ES-I3 (cell line): ENCODE data around the gene BABAM2.

ENCODE experiments used
- H3K36me3 ChIP-seq: 2 replicates; pipeline ENCODE4 v1.6.1; 2013; ENCODE audit warnings: mild to moderate bottlenecking, low read length, control low read depth, moderate library complexity; ENCODE audit not compliant: insufficient read depth
- H3K4me1 ChIP-seq: 2 replicates; pipeline ENCODE4 v1.6.1; 2013; ENCODE audit warnings: mild to moderate bottlenecking, control low read depth, low read length; ENCODE audit not compliant: insufficient read depth
- H3K9ac ChIP-seq: 2 replicates; pipeline ENCODE4 v1.6.1; 2013; ENCODE audit warnings: low read depth, mild to moderate bottlenecking, low read length, moderate library complexity
- H3K9me3 ChIP-seq: 2 replicates; pipeline ENCODE4 v1.6.1; 2013; ENCODE audit warnings: mild to moderate bottlenecking, low read length, moderate library complexity; ENCODE audit not compliant: control insufficient read depth, insufficient read depth

The BABAM2 gene

GRCh38 chr2:28181801-28182200, 291.3 kb downstream of the BABAM2 start:
- peaks cover 2% of the 10 kb centered on the region; the same call in 1 of the 2 replicates for H3K9me3 ChIP-seq
- no peak overlapping the region for H3K9ac ChIP-seq
- no peaks in the 10 kb centered on the region for H3K36me3 ChIP-seq
- no peaks in the 10 kb centered on the region for H3K4me1 ChIP-seq

DNA sequence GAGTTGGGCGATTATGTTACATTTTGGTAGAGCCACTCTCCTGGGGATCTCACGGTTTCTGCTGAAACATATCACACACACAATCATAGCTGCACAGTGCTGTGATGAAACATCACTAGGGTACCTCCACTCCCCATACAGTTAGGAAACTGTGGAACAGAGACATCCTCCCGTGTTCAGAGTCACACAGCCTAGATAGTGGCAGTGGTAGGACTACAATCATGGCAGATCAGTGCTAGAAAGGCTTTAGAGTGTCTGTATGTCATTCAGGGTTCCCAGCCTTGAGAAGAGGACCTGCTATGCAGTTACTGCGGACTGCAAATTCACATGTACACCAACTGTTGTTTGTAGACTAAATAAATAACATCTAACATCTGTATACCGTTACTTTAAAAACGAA, 291.8 kb downstream of the BABAM2 start:
- Histone ChIP-seq H3K9ac (no peak overlapping the region), H3K4me1 (no peaks in the 10 kb centered on the region), H3K36me3 (no peaks in the 10 kb centered on the region), H3K9me3 (peaks cover 2% of the 10 kb centered on the region; the same call in 1 of the 2 replicates)

- Histone ChIP-seq H3K9ac (no peak overlapping the region), H3K36me3 (no peaks in the 10 kb centered on the region), H3K4me1 (no peaks in the 10 kb centered on the region), H3K9me3 (no peaks in the 10 kb centered on the region)
Measured at GRCh38 chr2:28185153-28185552, 294.6 kb downstream of the BABAM2 start.

DNA sequence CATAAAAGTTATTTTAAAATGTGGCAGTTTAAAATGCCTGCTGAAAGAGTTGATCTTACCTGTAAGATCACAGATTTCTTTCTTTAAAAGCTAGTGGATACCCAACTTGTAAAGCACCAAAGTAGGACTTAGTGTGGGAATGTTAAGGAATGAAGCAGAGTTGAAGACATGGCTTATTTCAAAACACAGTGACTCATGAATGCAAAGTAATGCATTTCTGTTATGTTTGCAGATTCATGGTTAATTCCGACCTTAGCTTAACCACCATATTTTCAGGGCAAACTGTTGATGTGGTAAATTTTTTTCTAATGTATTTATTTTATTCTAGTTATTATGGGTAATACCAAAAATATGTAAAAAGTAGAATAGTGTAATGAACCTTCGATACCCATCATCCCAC, 295.4 kb downstream of the BABAM2 start:
- Histone ChIP-seq H3K4me1 (no peaks in the 10 kb centered on the region), H3K9ac (no peak overlapping the region), H3K9me3 (no peaks in the 10 kb centered on the region), H3K36me3 (no peaks in the 10 kb centered on the region)

DNA sequence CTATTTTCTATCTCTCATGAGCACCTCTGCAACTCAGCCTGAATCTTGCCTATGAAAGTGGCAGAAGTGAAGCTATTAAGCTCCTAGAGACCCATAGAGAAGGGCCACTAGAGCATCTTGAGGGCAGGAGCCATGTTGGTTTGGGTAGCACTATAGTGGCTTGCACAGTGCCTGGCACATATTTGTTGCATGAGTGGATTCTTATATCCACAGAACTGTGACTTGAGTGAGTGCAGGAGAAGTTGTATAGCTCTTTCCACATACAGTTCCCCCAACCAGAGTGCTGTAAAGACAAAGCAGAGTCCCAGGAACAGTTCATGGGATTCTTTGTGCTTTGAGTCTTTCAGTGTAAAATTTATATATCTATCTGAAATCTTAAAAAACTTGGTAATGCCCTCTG, 296.7 kb downstream of the BABAM2 start:
- Histone ChIP-seq H3K36me3 (no peaks in the 10 kb centered on the region), H3K9me3 (no peaks in the 10 kb centered on the region), H3K4me1 (no peaks in the 10 kb centered on the region), H3K9ac (no peak overlapping the region)

DNA sequence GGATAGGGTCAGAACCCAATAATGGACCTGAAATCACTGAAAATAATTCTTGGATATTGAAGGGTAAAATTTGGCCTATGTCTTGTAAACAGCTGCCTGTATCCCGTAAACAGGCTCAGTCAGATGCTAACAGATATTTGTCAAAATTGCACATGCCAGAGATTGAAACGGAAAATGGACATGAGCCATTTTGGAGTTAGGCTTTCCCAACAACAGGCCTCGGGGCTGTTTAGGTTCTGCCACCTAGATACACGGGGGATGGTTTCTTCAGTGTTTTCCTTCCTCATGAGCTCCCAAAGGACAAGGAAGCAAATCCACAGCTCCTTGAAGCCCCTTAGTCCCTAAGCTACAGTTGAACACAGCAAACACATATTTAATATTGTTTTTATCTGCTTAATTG, 297.9 kb downstream of the BABAM2 start:
- H3K4me1 ChIP-seq = no peaks in the 10 kb centered on the region
- H3K36me3 ChIP-seq = no peaks in the 10 kb centered on the region
- H3K9me3 ChIP-seq = no peaks in the 10 kb centered on the region
- H3K9ac ChIP-seq = no peak overlapping the region

DNA sequence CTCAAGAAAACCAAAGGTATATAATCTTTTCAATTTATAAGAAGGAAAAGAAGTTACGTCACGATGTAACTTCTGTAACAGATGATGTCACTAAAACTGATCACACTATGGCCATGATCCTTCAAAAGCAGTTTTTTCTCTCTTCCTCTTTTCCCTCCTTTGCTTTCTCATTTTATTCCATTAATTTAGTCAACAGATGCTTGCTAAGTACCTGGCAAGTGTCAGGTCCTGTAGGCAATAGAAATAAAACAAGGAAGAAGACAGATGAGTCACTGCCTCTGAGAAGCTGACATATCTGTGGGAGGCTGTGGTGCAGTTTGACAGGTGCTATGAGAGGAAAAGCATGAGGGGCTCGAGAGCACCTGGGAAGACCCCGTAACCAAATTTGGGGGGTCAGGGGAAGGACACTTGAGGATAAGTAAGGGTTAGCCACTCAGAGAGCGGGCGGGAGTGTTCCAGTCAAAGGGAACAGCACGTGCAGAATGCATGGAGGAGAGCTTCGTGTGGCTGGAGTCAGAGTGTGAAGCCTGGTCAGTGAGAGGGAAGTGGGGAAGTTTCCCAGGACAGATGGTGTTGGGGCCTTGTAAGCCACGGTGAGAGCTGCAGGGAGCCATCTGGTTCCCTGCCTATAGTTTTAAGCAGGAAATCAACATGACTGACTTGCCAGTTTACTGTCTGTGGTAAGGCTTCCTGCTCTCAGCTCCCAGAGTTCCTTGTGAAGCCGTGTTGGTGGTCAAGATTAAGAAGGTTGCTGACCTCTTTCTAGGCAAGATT, 303.3 kb downstream of the BABAM2 start:
- no peaks in the 10 kb centered on the region for H3K4me1 ChIP-seq
- H3K36me3 ChIP-seq = no peaks in the 10 kb centered on the region
- no peak overlapping the region for H3K9ac ChIP-seq

GRCh38 chr2:28199995-28200679, 309.6 kb downstream of the BABAM2 start:
- H3K4me1 ChIP-seq = no peaks in the 10 kb centered on the region
- H3K9me3 ChIP-seq = no peaks in the 10 kb centered on the region
- H3K9ac ChIP-seq = no peak overlapping the region
- H3K36me3 ChIP-seq = no peaks in the 10 kb centered on the region

More for the DNA sequence above, 303.3 kb downstream of the BABAM2 start:
- no peaks in the 10 kb centered on the region for H3K9me3 ChIP-seq

- H3K4me1 ChIP-seq = no peaks in the 10 kb centered on the region
- H3K9me3 ChIP-seq = no peaks in the 10 kb centered on the region
- H3K9ac ChIP-seq = no peak overlapping the region
- H3K36me3 ChIP-seq = no peaks in the 10 kb centered on the region
Measured at GRCh38 chr2:28201671-28202180, 311.2 kb downstream of the BABAM2 start.

DNA sequence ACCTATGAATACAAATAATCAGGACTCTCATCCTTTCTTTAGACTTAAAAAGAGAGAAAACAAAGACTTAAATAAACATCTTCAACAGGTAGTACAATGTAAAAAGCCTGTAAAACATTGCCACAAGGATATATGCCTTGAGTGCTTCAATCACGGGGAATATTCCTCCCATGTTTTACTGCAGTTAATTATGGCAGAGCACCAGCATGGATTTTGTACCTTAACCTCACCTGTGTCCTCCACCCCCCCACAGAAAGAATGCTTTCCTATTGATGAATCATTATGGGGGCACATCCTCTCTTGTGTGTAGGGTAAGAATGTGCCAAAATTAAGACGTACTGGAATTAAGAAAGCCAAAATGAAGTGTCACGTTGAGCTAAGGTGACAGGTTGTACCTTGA, 312.2 kb downstream of the BABAM2 start:
- Histone ChIP-seq H3K4me1 (no peaks in the 10 kb centered on the region), H3K9ac (no peak overlapping the region), H3K9me3 (no peaks in the 10 kb centered on the region), H3K36me3 (no peaks in the 10 kb centered on the region)

- H3K4me1 ChIP-seq = no peaks in the 10 kb centered on the region
- no peaks in the 10 kb centered on the region for H3K36me3 ChIP-seq
- no peaks in the 10 kb centered on the region for H3K9me3 ChIP-seq
Measured at GRCh38 chr2:28206762-28207161, 316.2 kb downstream of the BABAM2 start.

DNA sequence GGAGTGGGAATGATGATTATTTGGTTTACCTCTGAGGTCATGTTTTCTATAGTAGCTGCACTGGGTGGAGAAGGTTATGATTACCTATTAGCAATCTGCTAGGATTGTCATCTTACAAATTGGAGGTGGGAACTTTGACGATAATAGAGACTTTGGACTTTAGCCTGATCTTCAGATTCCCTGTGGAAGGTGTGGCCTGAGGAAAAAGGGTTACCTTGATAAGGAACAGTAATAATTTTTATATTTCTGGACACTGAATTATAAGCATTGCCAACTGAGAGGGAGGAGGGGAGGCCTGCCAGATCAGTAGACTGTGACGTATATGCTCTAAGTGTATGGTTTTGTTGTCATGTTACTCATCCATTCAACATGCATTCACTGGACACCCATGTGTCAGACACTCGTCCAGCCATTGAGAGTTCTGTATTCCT, 318.7 kb downstream of the BABAM2 start:
- H3K9me3 ChIP-seq = no peaks in the 10 kb centered on the region
- no peaks in the 10 kb centered on the region; the same call in 1 of the 2 replicates for H3K36me3 ChIP-seq
- no peaks in the 10 kb centered on the region for H3K4me1 ChIP-seq
- H3K9ac ChIP-seq = no peak overlapping the region

More at GRCh38 chr2:28206762-28207161, 316.2 kb downstream of the BABAM2 start:
- H3K9ac ChIP-seq = no peak overlapping the region

DNA sequence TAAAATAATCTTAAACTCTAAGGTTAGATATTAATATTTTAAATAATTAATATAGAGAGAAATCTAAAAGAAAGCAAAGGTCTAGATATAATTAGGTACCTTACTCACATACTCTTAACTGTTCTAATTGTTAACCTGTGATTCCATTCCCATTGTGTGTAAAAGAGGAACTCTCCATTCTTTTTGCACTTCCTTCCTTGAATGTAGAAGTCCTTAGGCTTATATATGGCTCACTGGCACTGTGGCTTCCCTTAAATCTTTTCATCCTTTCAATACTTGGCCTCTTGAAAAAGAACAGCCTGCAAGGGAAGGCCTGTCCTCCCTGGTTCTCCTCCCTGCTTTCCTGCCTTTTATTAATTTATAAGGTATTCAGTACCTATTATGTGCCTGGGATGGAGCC, 319.3 kb downstream of the BABAM2 start:
- Histone ChIP-seq H3K36me3 (no peaks in the 10 kb centered on the region; the same call in 1 of the 2 replicates), H3K9me3 (no peaks in the 10 kb centered on the region), H3K9ac (no peak overlapping the region), H3K4me1 (no peaks in the 10 kb centered on the region)

- H3K4me1 ChIP-seq = no peaks in the 10 kb centered on the region
- no peaks in the 10 kb centered on the region; the same call in 1 of the 2 replicates for H3K36me3 ChIP-seq
- H3K9me3 ChIP-seq = no peaks in the 10 kb centered on the region
- no peak overlapping the region for H3K9ac ChIP-seq
Measured at GRCh38 chr2:28210535-28210934, 320.0 kb downstream of the BABAM2 start.

DNA sequence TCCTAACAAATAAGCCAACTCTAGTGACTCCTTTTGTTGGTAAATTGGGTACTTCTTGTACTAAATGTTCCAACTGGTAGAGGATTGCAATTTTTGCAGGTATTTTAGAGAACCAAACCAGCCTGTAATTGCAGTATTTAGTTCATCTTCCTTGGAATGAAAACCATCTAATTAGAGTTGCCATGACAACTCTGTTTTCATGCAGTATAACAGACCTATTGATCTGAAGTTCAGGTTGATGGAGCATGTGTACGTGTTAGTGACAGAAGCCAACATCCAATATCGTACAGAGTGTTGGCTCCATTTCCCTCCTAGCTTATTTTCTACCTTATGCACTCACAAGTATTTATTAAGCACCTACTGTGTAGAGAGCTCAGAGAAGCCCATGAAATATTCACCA, 325.8 kb downstream of the BABAM2 start:
- H3K4me1 ChIP-seq = no peaks in the 10 kb centered on the region
- no peak overlapping the region for H3K9ac ChIP-seq
- no peaks in the 10 kb centered on the region; the same call in 1 of the 2 replicates for H3K36me3 ChIP-seq
- no peaks in the 10 kb centered on the region for H3K9me3 ChIP-seq
